SK-N-MC (cell line): Measurements from ENCODE around the gene NIPAL1.
"Not testable (repeated sequence)": the region's sequence is repeated elsewhere in the genome, so short reads cannot be mapped to it uniquely, and the experiment has no call there.

ENCODE experiments used
- DNase-seq: peaks from one replicate; pipeline ENCODE4 v3.0.0-alpha.2; 2011; ENCODE audit warnings: low read depth, low spot score
- H3K27ac ChIP-seq: fragments of 200-600 bp; sonication (generic); 2 replicates; pipeline ENCODE4 v1.5.1; 2016; ENCODE audit warnings: mixed run types
- H3K36me3 ChIP-seq: fragments of 200-600 bp; sonication (generic); 2 replicates; pipeline ENCODE4 v1.6.1; 2017; ENCODE audit warnings: antibody characterized with exemption, low read length, mixed read lengths; ENCODE audit not compliant: insufficient read depth
- H3K4me3 ChIP-seq: fragments of 200-600 bp; sonication (generic); 2 replicates; pipeline ENCODE4 v1.5.1; 2016
- H3K9ac ChIP-seq: fragments of 200-600 bp; sonication (generic); 2 replicates; pipeline ENCODE4 v1.8.0; 2017; ENCODE audit warnings: mixed run types, mixed read lengths; ENCODE audit not compliant: insufficient read length
- H3K9me3 ChIP-seq: fragments of 200-600 bp; sonication (generic); 2 replicates; pipeline ENCODE4 v1.6.1; 2017; ENCODE audit warnings: low read depth, mild to moderate bottlenecking, antibody characterized with exemption, low read length, moderate library complexity, mixed read lengths
- EZH2 ChIP-seq: fragments of 200-600 bp; sonication (generic); IDR thresholded peaks from one replicate; pipeline ENCODE4 v1.6.1; 2017; ENCODE audit warnings: antibody characterized with exemption
- FOXP2 ChIP-seq: optimal IDR thresholded peaks from 2 replicates; pipeline ENCODE3; 2011; ENCODE audit warnings: mild to moderate bottlenecking, moderate library complexity; ENCODE audit not compliant: insufficient read depth; ENCODE audit errors: extremely low read length, control extremely low read depth
- POLR2AphosphoS5 ChIP-seq: IDR thresholded peaks from 2 replicates; pipeline ENCODE4 v1.6.1; 2012; ENCODE audit warnings: mild to moderate bottlenecking, low read depth, low read length, borderline replicate concordance

Gene NIPAL1

GRCh38 chr4:48005781-48006180 lies 10.8 kb upstream of the NIPAL1 start:
- TF ChIP-seq FOXP2, result no peak
- TF ChIP-seq POLR2AphosphoS5, result no peak
- TF ChIP-seq EZH2, result no peak
- no peak overlapping the region for H3K4me3 ChIP-seq
- H3K27ac ChIP-seq, result no peak overlapping the region
- H3K9me3 ChIP-seq, result no peaks in the 10 kb centered on the region
- DNase-seq, result no peak
- H3K36me3 ChIP-seq, result no peaks in the 10 kb centered on the region
- H3K9ac ChIP-seq, result no peak overlapping the region

GRCh38 chr4:48008021-48008596 lies 8.5 kb upstream of the NIPAL1 start:
- Histone ChIP-seq H3K9ac (no peak overlapping the region), H3K27ac (no peak overlapping the region), H3K36me3 (no peaks in the 10 kb centered on the region), H3K9me3 (no peaks in the 10 kb centered on the region), H3K4me3 (no peak overlapping the region)
- TF ChIP-seq EZH2 (no peak), FOXP2 (no peak)
- no peak for DNase-seq

- H3K27ac ChIP-seq, DNase-seq, H3K9me3 ChIP-seq, H3K36me3 ChIP-seq, H3K9ac ChIP-seq, H3K4me3 ChIP-seq: not testable (repeated sequence)
These were observed 5.7 kb upstream of the NIPAL1 start for GRCh38 chr4:48010906-48011305.

- no peaks in the 10 kb centered on the region for H3K36me3 ChIP-seq
- H3K27ac ChIP-seq, result no peak overlapping the region
- H3K9ac ChIP-seq, result no peak overlapping the region
- no peak for TF ChIP-seq FOXP2
- TF ChIP-seq EZH2, result no peak
- TF ChIP-seq POLR2AphosphoS5, result no peak
- H3K4me3 ChIP-seq, result no peak overlapping the region
- no peaks in the 10 kb centered on the region for H3K9me3 ChIP-seq
- DNase-seq, result no peak
These were observed 4.8 kb upstream of the NIPAL1 start for GRCh38 chr4:48011722-48012121.

- no peak for TF ChIP-seq EZH2
- H3K27ac ChIP-seq, result no peak overlapping the region
These were observed 3.7 kb upstream of the NIPAL1 start for GRCh38 chr4:48012824-48013223.

GRCh38 chr4:48015216-48015615 lies 1.4 kb upstream of the NIPAL1 start:
- Histone ChIP-seq H3K27ac (no peak overlapping the region), H3K9ac (no peak overlapping the region), H3K4me3 (no peak overlapping the region), H3K36me3 (no peaks in the 10 kb centered on the region), H3K9me3 (no peaks in the 10 kb centered on the region)
- DNase-seq, result no peak
- TF ChIP-seq EZH2, result no peak
- TF ChIP-seq FOXP2, result no peak
- TF ChIP-seq POLR2AphosphoS5, result no peak

More at GRCh38 chr4:48012824-48013223, 3.7 kb upstream of the NIPAL1 start:
- no peaks in the 10 kb centered on the region for H3K36me3 ChIP-seq
- no peak overlapping the region for H3K9ac ChIP-seq
- H3K9me3 ChIP-seq, result no peaks in the 10 kb centered on the region
- no peak overlapping the region for H3K4me3 ChIP-seq
- no peak for DNase-seq

GRCh38 chr4:48015678-48016077 lies 894 bp upstream of the NIPAL1 start:
- Histone ChIP-seq H3K9ac (no peak overlapping the region), H3K27ac (no peak overlapping the region), H3K4me3 (peak overlapping the region; percentile 76), H3K36me3 (no peaks in the 10 kb centered on the region), H3K9me3 (no peaks in the 10 kb centered on the region)
- no peak for DNase-seq
- TF ChIP-seq FOXP2 (no peak), EZH2 (no peak), POLR2AphosphoS5 (no peak)

- no peak overlapping the region for H3K27ac ChIP-seq
- DNase-seq, result no peak
- peak overlapping the region; percentile 76 for H3K4me3 ChIP-seq
- no peaks in the 10 kb centered on the region for H3K36me3 ChIP-seq
- H3K9me3 ChIP-seq, result no peaks in the 10 kb centered on the region
- no peak for TF ChIP-seq EZH2
- TF ChIP-seq POLR2AphosphoS5, result no peak
- TF ChIP-seq FOXP2, result no peak
- H3K9ac ChIP-seq, result no peak overlapping the region
These were observed 568 bp downstream of the NIPAL1 start for GRCh38 chr4:48017108-48017571.

- Histone ChIP-seq H3K9ac (no peak overlapping the region), H3K36me3 (no peaks in the 10 kb centered on the region), H3K4me3 (no peak overlapping the region), H3K9me3 (no peaks in the 10 kb centered on the region), H3K27ac (no peak overlapping the region)
- TF ChIP-seq FOXP2 (no peak), POLR2AphosphoS5 (no peak), EZH2 (no peak)
- no peak for DNase-seq
These were observed 1.5 kb downstream of the NIPAL1 start for GRCh38 chr4:48018112-48018511.

GRCh38 chr4:48021100-48021499 lies 4.5 kb downstream of the NIPAL1 start:
- Histone ChIP-seq H3K9me3 (no peaks in the 10 kb centered on the region), H3K9ac (no peak overlapping the region), H3K36me3 (no peaks in the 10 kb centered on the region), H3K27ac (no peak overlapping the region), H3K4me3 (no peak overlapping the region)
- TF ChIP-seq POLR2AphosphoS5 (no peak), EZH2 (no peak)
- DNase-seq, result no peak
